Fibroblast of the conjunctiva (primary cell): ENCODE measurements around the gene RBMS1.

ENCODE experiments used
- DNase-seq: peaks from one replicate; pipeline ENCODE4 v3.0.0-alpha.2; 2010; ENCODE audit warnings: low read depth

Gene RBMS1

GRCh38 chr2:160223560-160223959 lies 270.0 kb downstream of the RBMS1 start:
- no peak for DNase-seq

DNA sequence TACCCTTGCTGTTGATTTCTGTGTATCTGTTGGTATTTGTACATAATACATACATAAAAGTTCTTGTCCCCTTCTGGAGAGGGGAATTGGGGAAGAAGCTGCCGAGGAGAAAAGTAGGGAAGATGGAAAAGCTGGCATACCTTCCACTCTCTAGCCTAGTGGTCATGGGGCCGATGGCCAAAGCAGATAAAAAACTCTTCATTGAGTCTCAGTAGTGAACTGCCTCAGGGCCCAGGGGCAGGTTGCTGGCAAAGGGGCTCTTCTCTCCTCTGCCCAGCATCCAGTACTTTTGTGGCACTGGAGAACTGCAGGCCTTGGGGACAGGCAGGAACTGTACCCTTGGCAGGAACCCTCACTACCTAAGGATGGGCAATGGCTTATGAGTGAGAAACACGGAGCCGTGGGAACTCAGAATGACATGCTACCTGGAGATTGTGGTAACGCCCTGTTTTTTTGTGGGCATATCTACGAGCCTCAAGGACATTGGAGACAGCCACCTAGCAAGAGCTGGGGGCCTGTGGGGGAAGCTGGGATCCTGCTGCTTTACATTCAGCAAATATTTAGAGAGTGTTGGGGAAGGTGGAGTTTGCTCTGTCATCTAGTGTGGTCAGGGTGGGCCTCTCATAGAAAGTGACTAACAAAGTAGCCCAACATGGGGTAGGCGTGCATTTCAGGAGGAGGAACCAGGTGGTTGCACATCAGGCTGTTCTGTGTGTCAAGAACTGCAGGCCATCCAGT lies 270.9 kb downstream of the RBMS1 start:
- DNase-seq, result no peak
